GM23338 (cell line): Measurements from ENCODE around the gene ELAVL4. TPM values are rescaled to one million over a fixed set of nuclear protein-coding genes. Genes with fewer than 3 reads are reported as not detected.

Experiments
- ATAC-seq: fragments of 200-7000 bp; cut with Tn5 transposase; 3 replicates; pipeline ENCODE4 v1.9.1; 2020
- DNase-seq: peaks from one replicate; pipeline ENCODE4 v3.0.0-alpha.2; 2015; ENCODE audit warnings: low spot score
- H2AFZ ChIP-seq: fragments of 200-600 bp; sonication (generic); 2 replicates; pipeline ENCODE4 v1.8.0; 2016; ENCODE audit warnings: antibody characterized with exemption, mild to moderate bottlenecking, moderate library complexity
- H3F3A ChIP-seq: fragments of 200-600 bp; sonication (generic); replicated peaks from 2 replicates; pipeline ENCODE4 v1.8.0; 2017; ENCODE audit warnings: antibody characterized with exemption, mixed run types, low read depth
- H3K27ac ChIP-seq: fragments of 200-600 bp; sonication (generic); 2 replicates; pipeline ENCODE4 v1.6.1; 2016; ENCODE audit warnings: low read depth
- H3K27me3 ChIP-seq: fragments of 200-600 bp; sonication (generic); 2 replicates; pipeline ENCODE4 v1.8.0; 2016; ENCODE audit warnings: mild to moderate bottlenecking, mixed run types, moderate library complexity; ENCODE audit not compliant: insufficient read depth
- H3K36me3 ChIP-seq: fragments of 200-600 bp; sonication (generic); 2 replicates; pipeline ENCODE4 v1.8.0; 2016; ENCODE audit warnings: mild to moderate bottlenecking; ENCODE audit not compliant: insufficient read depth
- H3K4me1 ChIP-seq: fragments of 200-600 bp; sonication (generic); 2 replicates; pipeline ENCODE4 v1.8.0; 2016; ENCODE audit warnings: mild to moderate bottlenecking, moderate library complexity; ENCODE audit not compliant: insufficient read depth
- H3K4me2 ChIP-seq: fragments of 200-600 bp; sonication (generic); 2 replicates; pipeline ENCODE4 v1.7.1; 2017; ENCODE audit warnings: mixed run types
- H3K4me3 ChIP-seq: fragments of 200-600 bp; sonication (generic); 2 replicates; pipeline ENCODE4 v1.6.1; 2016; ENCODE audit warnings: mixed run types
- H3K79me2 ChIP-seq: fragments of 200-600 bp; sonication (generic); replicated peaks from 2 replicates; pipeline ENCODE4 v1.8.0; 2017; ENCODE audit warnings: mild to moderate bottlenecking; ENCODE audit not compliant: insufficient read depth
- H3K9me2 ChIP-seq: fragments of 200-600 bp; sonication (generic); 2 replicates; pipeline ENCODE4 v1.8.0; 2017; ENCODE audit not compliant: insufficient read depth
- H4K20me1 ChIP-seq: fragments of 200-600 bp; sonication (generic); replicated peaks from 2 replicates; pipeline ENCODE4 v1.8.0; 2017; ENCODE audit warnings: mild to moderate bottlenecking; ENCODE audit not compliant: insufficient read depth
- H3K27ac Mint-ChIP-seq: 2 replicates; pipeline ENCODE4 v1.8.0; 2020; ENCODE audit warnings: inconsistent platforms, mild to moderate bottlenecking, moderate library complexity, mixed read lengths
- H3K27me3 Mint-ChIP-seq: 3 replicates; pipeline ENCODE4 v1.8.0; 2022; ENCODE audit warnings: low read depth, mild to moderate bottlenecking, moderate library complexity, mixed read lengths, inconsistent platforms; ENCODE audit not compliant: insufficient read depth, poor library complexity
- H3K36me3 Mint-ChIP-seq: 3 replicates; pipeline ENCODE4 v1.8.0; 2021; ENCODE audit warnings: low read depth, mild to moderate bottlenecking, inconsistent platforms, moderate library complexity, mixed read lengths
- H3K4me1 Mint-ChIP-seq: 3 replicates; pipeline ENCODE4 v1.8.0; 2020; ENCODE audit warnings: mild to moderate bottlenecking, inconsistent platforms, mixed read lengths
- H3K4me3 Mint-ChIP-seq: 3 replicates; pipeline ENCODE4 v1.8.0; 2021; ENCODE audit warnings: moderate library complexity, mild to moderate bottlenecking, inconsistent platforms, mixed read lengths
- H3K9me3 Mint-ChIP-seq: 3 replicates; pipeline ENCODE4 v1.8.0; 2020; ENCODE audit warnings: moderate library complexity, mild to moderate bottlenecking, inconsistent platforms, mixed read lengths
- ETS1 ChIP-seq: IDR thresholded peaks from 2 replicates; pipeline ENCODE4 v1.6.1; 2016; ENCODE audit warnings: antibody characterized with exemption
- EZH2phosphoT487 ChIP-seq: fragments of 200-600 bp; sonication (generic); IDR thresholded peaks from one replicate; pipeline ENCODE4 v1.8.1; 2018; ENCODE audit warnings: antibody characterized with exemption; ENCODE audit not compliant: unreplicated experiment
- JUNB ChIP-seq: IDR thresholded peaks from one replicate; pipeline ENCODE4 v1.6.1; 2016; ENCODE audit warnings: antibody characterized with exemption; ENCODE audit not compliant: unreplicated experiment
- NANOG ChIP-seq: IDR thresholded peaks from 2 replicates; pipeline ENCODE4 v1.6.1; 2016; ENCODE audit warnings: antibody characterized with exemption, borderline replicate concordance
- POLR2AphosphoS5 ChIP-seq: IDR thresholded peaks from 2 replicates; pipeline ENCODE4 v1.6.1; 2016; ENCODE audit warnings: antibody characterized with exemption, low read depth
- STAT1 ChIP-seq: IDR thresholded peaks from one replicate; pipeline ENCODE4 v1.6.1; 2016; ENCODE audit warnings: antibody characterized with exemption; ENCODE audit not compliant: unreplicated experiment
- ZNF331 ChIP-seq: fragments of 250-450 bp; sonication (Bioruptor Pico); IDR thresholded peaks from 2 replicates; pipeline ENCODE4 v1.5.0; 2020; ENCODE audit warnings: low read depth, mild to moderate bottlenecking, moderate library complexity
- ZNF462 ChIP-seq: fragments of 250-450 bp; sonication (Bioruptor Pico); IDR thresholded peaks from 2 replicates; pipeline ENCODE4 v1.5.0; 2020; ENCODE audit warnings: mild to moderate bottlenecking, moderate library complexity
- polyA plus RNA-seq: library from polyadenylated mRNA; unstranded; fragments of >200 nt; fragmentation: Nextera tagmentation; extraction: Ambion mirVana; gene quantifications from 2 replicates; pipeline ENCODE4 v1.2.1, GENCODE V29; 2016
- total RNA-seq: library from RNA; depleted of rRNA; stranded (reverse); fragments of >200 nt; shearing (Covaris generic); gene quantifications from 2 replicates; pipeline ENCODE4 v1.2.3, GENCODE V29; 2014

The ELAVL4 gene
- total and polyA plus RNA-seq, 2 experiments from 2014 or later: 1.4 to 1.9 TPM

DNA sequence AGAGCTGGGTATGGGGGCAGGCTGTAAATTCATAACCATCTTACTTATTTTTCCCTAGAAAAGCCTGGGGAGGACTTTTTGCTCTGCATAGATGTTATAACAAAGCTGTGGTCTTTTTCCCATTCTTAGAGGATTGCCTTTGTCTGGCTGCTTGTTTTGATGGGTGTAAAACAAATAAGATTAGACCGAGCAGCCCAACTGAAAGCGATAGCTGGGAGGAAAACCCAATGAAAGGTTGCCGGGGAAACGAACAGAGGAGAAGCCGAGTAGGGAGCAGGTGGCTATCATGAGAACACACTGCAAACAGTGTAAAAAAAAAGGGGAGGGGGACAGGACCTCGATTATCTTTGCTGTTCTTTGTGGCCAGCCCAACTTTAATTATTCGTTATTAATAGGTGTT, 1.9 kb downstream of the ELAVL4 start (continued):
- TF ChIP-seq POLR2AphosphoS5 (no peak), NANOG (no peak), EZH2phosphoT487 (no peak)

GRCh38 chr1:50111503-50111902, 2.8 kb downstream of the ELAVL4 start:
- no peak overlapping the region for H3K4me3 Mint-ChIP-seq
- peaks cover 29% of the 10 kb centered on the region for H3K4me1 ChIP-seq
- H3K9me3 Mint-ChIP-seq: no peaks in the 10 kb centered on the region
- H3K27ac ChIP-seq: no peak overlapping the region
- no peaks in the 10 kb centered on the region for H3K27me3 ChIP-seq
- no peak overlapping the region for H2AFZ ChIP-seq
- 0 out of 2 replicates have a peak overlapping the region, but pooled peaks have one; percentile 9 for H3K27ac Mint-ChIP-seq
- no peaks in the 10 kb centered on the region for H3K79me2 ChIP-seq
- H3K36me3 Mint-ChIP-seq: no peaks in the 10 kb centered on the region
- no peaks in the 10 kb centered on the region for H3K9me2 ChIP-seq
- H3K27me3 Mint-ChIP-seq: no peaks in the 10 kb centered on the region
- TF ChIP-seq JUNB (no peak), ZNF462 (CRISPR knock-in tag) (no peak), STAT1 (no peak), ETS1 (no peak), ZNF331 (CRISPR knock-in tag) (no peak)
- H4K20me1 ChIP-seq: no peaks in the 10 kb centered on the region
- H3K4me1 Mint-ChIP-seq: peaks cover 33% of the 10 kb centered on the region
- H3K4me2 ChIP-seq: no peak overlapping the region
- no peak overlapping the region for H3K4me3 ChIP-seq
- DNase-seq (no peak), ATAC-seq (no peak)
- H3K36me3 ChIP-seq: no peaks in the 10 kb centered on the region
- H3F3A ChIP-seq: no peaks in the 10 kb centered on the region
